Dendritic cell treated with granulocyte-macrophage colony-stimulating factor and Interleukin-4, amounts not matched to agents 40 ng/mL and 50 ng/mL, for 4 days (primary cell): Measurements from ENCODE around the gene HOXA5.

Experiments
- H3K27ac Mint-ChIP-seq: one replicate; pipeline ENCODE4 v1.8.0; 2022; ENCODE audit warnings: mild to moderate bottlenecking, mixed read lengths
- H3K27me3 Mint-ChIP-seq: one replicate; pipeline ENCODE4 v1.8.0; 2022; ENCODE audit warnings: mild to moderate bottlenecking, mixed read lengths
- H3K36me3 Mint-ChIP-seq: one replicate; pipeline ENCODE4 v1.8.0; 2022; ENCODE audit warnings: low read depth, mixed read lengths
- H3K4me1 Mint-ChIP-seq: one replicate; pipeline ENCODE4 v1.8.0; 2022; ENCODE audit warnings: low read depth, mixed read lengths
- H3K4me3 Mint-ChIP-seq: one replicate; pipeline ENCODE4 v1.8.0; 2022; ENCODE audit warnings: mild to moderate bottlenecking, moderate library complexity, mixed read lengths
- H3K9me3 Mint-ChIP-seq: one replicate; pipeline ENCODE4 v1.8.0; 2022; ENCODE audit warnings: mixed read lengths
- intact Hi-C: fragments of 100-400 bp; cut with micrococcal nuclease; formaldehyde crosslinking; loops from one replicate; pipeline ENCODE4 v1.15.0; 2022

The HOXA5 gene

DNA sequence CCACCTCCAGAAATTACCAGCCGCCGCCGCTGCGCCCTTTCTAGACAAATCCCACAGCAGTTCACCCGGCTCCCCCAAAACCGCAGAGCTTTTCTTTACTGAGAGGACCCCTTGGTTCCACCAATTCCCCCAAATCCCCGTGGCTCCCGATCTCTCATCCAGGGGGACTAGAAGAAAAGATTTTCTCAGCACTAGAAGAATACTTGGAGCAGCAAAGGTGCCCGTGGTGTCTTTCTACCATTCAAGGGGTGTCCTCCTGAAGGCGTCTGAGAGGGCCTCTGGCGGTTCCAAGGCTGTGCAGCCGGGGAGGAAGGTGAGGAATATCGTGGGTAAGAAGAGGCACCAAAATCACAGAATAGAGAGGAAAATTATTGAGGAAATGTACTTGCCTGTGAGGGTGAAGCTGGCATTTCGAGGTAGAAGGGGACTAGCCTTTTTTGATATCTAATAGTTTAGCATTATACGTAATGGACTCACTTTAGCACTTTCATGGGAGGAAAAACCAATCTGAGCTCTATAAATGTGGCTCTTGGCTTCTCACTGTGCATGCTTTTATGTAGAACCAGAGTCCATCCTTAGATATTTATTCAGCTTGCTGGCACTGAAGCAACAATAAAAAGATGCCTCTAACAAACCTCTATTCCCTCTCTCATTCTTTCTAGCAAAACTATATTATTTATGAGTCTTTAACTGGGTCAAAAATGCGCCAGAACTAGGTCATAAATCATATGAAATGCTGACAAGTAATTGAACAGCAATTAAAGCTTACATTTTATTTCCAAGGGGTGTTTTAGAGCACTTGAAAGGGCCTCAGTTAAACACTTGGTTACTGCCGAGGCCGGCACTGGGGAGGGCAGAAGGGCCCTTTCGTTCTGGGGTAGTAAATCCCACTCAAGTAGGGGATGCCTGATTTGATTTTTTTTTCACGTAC, 27.2 kb downstream of the HOXA5 start:
- Mint-ChIP-seq H3K27ac (no peak overlapping the region), H3K9me3 (no peaks in the 10 kb centered on the region), H3K4me1 (no peaks in the 10 kb centered on the region), H3K36me3 (no peaks in the 10 kb centered on the region), H3K4me3 (no peak overlapping the region), H3K27me3 (peaks cover 10% of the 10 kb centered on the region)
- intact Hi-C loops: no loop called here

DNA sequence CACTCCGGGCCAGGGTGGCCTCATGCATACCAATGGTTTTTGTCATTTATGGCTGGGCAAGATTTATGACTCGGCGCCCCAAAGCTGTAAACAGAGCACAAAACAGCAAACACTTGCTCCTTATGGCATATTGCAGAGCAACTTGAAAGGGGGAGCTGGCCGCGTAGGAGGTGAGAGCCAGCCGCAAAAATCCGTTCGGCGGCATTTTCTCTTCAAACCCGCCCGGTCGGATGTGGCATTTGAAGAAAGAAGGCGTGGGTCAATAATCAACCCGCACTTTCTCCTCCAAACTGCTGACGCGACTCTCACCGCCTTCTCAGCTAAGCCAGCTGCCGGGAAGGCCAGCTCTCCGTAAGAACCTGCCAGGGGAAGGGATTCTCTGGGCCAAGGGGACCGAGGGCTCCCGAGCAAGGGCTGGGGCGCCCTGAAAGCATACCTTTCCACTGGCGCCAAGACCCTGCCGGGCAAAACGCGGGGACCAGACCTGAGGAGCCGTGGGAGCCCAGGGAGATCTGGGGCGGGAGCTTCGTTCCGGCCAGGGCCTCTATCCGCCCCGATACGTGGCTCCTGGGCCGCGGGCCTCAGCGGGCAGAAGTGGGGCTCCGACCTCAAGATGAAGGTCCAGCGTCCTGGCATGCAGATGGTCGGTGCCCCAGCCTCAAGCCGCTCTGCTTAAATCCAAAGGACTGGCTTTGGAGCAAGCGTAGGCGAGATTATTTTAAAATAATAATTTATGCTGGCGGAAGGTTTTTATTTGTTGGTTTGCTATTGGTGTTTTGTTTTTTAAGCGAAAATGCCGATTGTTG, 28.1 kb downstream of the HOXA5 start:
- Mint-ChIP-seq H3K9me3 (no peaks in the 10 kb centered on the region), H3K27me3 (peaks cover 12% of the 10 kb centered on the region), H3K27ac (no peak overlapping the region), H3K4me1 (no peaks in the 10 kb centered on the region), H3K4me3 (no peak overlapping the region), H3K36me3 (no peaks in the 10 kb centered on the region)
- intact Hi-C loops: no loop called here

DNA sequence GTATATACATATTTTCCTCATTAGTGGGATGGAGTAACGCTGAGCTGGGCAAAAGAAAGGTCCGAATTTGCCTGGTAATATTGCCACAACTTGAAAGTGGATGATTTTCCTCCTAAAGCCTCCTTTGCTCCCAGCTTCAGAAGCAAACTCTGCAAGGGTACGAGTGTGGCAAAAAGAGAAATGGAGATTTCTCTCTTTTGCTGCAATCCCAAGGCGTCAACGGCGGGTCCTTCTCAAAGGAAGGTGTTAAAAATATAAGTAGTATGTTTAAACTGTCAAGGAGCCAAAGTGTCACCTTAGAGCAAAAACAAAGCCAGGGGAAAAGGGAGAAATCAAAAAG, 28.6 kb downstream of the HOXA5 start:
- no peak overlapping the region for H3K27ac Mint-ChIP-seq
- H3K4me3 Mint-ChIP-seq: no peak overlapping the region
- no peaks in the 10 kb centered on the region for H3K36me3 Mint-ChIP-seq
- intact Hi-C loops: no loop called here
- no peaks in the 10 kb centered on the region for H3K4me1 Mint-ChIP-seq
- peaks cover 13% of the 10 kb centered on the region for H3K27me3 Mint-ChIP-seq
- no peaks in the 10 kb centered on the region for H3K9me3 Mint-ChIP-seq

DNA sequence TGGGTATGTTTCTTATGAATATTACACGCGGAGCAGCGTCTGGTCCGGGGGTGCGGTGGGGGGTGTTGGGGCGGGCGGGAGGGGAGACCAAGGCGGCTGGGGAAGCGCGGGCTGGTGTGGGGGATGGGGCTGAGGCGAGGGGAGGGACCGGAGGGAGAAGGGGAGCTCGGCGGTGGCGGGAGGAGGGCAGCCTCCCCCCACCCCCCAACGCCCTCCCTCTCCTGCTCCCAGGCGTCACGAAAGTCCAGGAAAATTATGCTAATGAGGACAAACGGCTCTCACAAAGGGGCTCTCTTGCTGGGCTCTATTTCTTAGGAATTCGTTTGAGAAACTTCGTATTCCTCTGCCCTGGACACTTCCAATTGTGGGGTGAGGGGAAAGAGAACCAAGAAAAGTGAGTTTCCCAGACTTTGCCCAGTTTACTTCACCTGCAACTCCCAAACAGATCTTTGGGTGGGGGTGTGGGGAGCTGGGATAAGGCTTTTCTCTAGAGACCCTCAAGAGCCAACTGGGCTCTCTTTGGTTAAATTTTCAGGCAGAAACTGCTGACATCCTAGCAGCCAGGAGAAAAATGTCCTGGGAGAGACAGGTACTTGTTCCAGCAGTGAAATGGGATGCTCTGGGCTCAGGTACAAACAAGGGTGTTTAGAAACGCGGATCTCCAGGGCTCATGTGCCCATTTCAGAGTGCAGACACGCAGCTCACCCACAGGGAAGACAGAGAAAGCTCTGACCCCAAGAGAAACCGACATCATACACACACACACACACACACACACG, 29.3 kb downstream of the HOXA5 start:
- Mint-ChIP-seq H3K4me3 (no peak overlapping the region), H3K9me3 (no peaks in the 10 kb centered on the region), H3K27me3 (peaks cover 12% of the 10 kb centered on the region), H3K27ac (no peak overlapping the region), H3K36me3 (no peaks in the 10 kb centered on the region), H3K4me1 (no peaks in the 10 kb centered on the region)
- intact Hi-C loops: no loop called here

DNA sequence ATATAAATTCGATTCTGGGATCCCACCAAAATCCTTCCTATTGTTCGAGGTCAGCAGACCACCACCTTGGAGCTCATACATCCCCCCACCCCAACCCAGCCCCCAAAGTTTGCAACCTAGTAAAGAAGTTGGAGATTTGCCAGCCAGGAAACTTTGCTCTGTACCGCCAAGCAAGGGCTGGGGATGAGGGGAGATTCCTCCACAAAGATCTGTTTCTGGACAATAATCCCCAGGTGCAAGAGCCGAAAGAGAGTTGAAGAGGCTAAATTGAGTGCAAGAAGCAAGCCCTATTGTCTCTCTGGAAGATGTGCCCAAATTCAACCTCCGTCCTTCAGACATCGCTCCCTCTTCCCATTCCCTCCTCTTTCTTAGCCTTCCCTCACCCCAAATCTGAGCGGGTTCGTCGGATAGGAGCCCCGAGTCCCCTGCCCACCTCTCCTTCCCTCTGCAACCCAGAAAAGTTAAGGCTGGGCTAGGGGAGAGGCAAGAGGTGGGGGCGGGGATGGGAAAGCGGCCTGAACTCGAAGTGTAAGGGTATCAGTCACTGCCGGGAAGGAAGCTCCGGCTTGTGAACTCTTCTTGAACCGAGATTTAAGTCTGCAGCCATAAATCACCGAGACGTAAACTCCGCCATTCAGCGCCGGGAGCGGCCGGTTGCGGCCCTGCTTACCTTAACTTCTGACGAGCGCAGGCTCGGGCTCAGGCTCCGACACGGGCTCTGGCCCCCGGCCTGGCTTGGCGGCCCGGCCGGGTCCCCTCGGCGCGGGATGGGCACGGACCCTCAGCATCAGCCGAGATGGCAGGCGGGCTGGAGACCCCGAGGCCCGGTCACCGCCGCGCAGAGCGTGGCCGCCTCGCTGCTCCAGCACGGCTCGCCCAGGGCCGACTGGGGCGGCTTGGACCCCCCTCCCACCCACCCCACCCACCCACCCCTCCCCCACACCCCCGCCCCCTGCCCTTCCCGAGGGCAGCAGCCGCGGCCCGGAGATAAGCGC, 30.2 kb downstream of the HOXA5 start:
- Mint-ChIP-seq H3K9me3 (no peaks in the 10 kb centered on the region), H3K27ac (no peak overlapping the region), H3K4me1 (no peaks in the 10 kb centered on the region), H3K4me3 (no peak overlapping the region), H3K36me3 (no peaks in the 10 kb centered on the region), H3K27me3 (peaks cover 12% of the 10 kb centered on the region)
- intact Hi-C loops: no loop called here

DNA sequence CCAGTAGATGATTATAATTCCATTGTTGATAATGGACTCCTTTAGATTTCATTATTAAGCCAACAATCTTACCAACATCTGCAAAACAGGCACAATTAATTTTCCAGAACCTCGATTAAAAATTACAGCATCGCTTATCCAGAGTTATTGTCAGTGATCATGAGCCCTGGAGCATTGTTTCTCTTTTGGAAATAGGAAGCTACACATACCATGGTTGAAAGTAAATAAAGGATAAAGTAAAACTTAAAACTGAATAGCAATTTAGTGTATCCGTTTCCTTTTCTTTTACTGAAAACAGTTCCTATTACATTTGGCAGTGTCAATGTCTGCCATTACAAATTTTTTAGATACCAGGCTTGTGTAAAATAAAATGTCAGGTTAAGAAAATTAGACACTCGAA, 31.1 kb downstream of the HOXA5 start:
- H3K36me3 Mint-ChIP-seq: peaks cover 5% of the 10 kb centered on the region
- no peaks in the 10 kb centered on the region for H3K4me1 Mint-ChIP-seq
- peaks cover 6% of the 10 kb centered on the region for H3K9me3 Mint-ChIP-seq
- H3K27ac Mint-ChIP-seq: no peak overlapping the region
- peaks cover 12% of the 10 kb centered on the region for H3K27me3 Mint-ChIP-seq
- intact Hi-C loops: no loop called here
- no peak overlapping the region for H3K4me3 Mint-ChIP-seq

DNA sequence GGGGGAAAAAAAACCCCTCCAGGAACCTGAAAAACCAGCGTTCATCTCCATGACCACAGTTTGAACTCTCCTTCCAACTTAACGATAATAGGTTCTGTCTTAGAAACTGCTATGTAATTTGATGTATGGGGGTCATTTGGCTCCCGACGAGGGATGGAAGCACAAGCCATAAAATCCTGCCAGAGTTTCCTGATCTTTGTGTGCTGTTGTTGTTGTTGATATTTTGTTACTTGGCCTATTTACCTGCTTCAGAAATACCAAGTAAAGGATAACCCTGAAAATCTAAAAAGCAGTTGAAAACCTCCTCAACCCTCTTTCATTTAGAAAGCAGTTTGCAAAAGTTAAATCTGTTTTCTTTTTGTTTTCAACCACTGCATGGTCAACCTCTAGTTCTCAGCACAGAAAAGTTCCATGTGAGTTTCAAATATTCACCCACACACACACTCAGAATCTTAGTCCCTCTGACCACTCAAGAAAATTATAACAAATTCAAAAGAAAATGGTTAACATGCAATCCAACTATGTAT, 31.7 kb downstream of the HOXA5 start:
- Mint-ChIP-seq H3K27me3 (peaks cover 11% of the 10 kb centered on the region), H3K27ac (no peak overlapping the region), H3K4me3 (no peak overlapping the region), H3K4me1 (no peaks in the 10 kb centered on the region), H3K9me3 (peaks cover 8% of the 10 kb centered on the region), H3K36me3 (peaks cover 6% of the 10 kb centered on the region)
- intact Hi-C loops: no loop called here

DNA sequence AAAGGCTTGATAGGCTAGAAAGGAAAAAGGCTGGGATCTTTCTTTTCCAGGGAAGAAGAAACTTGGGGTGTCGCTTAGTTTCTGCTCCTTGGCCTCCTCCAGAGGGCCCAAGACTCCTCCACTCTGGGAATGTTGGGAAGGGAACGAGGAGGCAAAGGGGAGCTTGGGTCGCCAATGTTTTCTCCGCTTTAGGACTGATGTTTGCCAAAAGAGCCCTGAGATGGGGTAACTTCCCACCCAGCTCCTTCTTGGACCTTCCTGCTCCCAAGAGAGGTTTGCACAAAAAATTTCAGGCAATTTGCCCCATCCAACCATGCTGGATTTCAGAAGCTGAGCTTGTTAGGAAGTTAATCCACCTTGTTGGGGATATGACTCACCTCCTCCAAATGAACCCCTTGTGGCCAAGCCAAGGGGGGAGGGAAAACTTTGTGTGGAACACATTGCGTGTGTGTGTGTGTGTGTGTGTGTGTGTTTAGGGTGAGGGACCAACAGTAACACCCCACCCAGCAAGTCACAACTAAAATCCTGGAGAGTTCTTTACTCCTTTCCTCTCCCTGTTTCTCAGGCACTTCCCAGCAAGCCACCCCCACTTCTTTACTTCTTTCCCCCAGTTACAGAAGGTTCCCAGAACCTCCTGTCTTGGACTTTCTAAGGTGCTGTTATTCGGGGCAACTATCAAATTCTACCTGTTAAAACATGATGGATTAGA, 32.3 kb downstream of the HOXA5 start:
- Mint-ChIP-seq H3K27me3 (peaks cover 16% of the 10 kb centered on the region), H3K4me1 (no peaks in the 10 kb centered on the region), H3K36me3 (peaks cover 6% of the 10 kb centered on the region), H3K9me3 (peaks cover 8% of the 10 kb centered on the region), H3K27ac (no peak overlapping the region), H3K4me3 (no peak overlapping the region)
- intact Hi-C loops: no loop called here

DNA sequence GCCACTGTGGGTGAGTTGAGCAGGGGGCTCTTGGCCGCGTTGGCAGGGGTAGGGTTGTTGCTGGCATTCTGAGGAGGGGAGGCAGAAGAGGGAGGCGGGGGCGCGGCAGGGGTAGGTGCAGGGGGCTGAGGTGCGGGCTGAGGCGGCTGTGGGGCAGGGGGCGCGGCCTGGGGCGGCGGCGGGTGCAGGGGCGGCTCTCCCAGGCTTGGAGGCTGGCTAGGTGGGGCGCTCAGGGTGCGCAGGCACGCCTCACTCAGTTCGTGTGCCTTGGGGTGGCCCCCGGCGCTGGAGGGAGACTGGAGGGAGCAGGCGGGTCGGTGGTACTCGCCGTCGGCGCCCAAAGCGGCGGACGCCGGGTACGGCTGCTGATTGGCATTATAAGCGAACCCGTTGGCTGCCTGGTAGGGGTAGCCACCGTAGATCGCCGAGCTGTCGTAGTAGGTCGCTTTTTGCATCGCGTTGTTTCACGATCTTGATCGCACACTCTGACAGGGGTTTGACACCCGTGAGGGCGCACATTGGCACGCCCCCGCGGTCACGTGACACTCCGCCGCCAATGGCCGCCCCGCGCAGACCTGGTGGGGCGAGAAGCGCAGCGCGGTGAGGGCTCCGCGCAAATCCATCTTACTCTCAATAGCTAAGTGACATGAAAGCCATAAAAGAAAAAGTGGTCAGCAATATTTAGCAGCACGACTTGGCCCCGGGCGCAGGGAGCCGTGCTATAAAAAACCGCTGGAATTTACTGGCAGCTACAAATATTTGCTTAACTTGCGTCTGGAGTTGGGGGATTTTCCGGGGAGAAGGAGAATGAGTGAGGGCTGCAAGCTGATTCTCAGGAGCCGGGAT, 33.1 kb downstream of the HOXA5 start:
- peaks cover 8% of the 10 kb centered on the region for H3K9me3 Mint-ChIP-seq
- peaks cover 24% of the 10 kb centered on the region for H3K27me3 Mint-ChIP-seq
- no peak overlapping the region for H3K27ac Mint-ChIP-seq
- H3K36me3 Mint-ChIP-seq: peaks cover 6% of the 10 kb centered on the region
- intact Hi-C loops: no loop called here
- H3K4me3 Mint-ChIP-seq: no peak overlapping the region
- no peaks in the 10 kb centered on the region for H3K4me1 Mint-ChIP-seq

DNA sequence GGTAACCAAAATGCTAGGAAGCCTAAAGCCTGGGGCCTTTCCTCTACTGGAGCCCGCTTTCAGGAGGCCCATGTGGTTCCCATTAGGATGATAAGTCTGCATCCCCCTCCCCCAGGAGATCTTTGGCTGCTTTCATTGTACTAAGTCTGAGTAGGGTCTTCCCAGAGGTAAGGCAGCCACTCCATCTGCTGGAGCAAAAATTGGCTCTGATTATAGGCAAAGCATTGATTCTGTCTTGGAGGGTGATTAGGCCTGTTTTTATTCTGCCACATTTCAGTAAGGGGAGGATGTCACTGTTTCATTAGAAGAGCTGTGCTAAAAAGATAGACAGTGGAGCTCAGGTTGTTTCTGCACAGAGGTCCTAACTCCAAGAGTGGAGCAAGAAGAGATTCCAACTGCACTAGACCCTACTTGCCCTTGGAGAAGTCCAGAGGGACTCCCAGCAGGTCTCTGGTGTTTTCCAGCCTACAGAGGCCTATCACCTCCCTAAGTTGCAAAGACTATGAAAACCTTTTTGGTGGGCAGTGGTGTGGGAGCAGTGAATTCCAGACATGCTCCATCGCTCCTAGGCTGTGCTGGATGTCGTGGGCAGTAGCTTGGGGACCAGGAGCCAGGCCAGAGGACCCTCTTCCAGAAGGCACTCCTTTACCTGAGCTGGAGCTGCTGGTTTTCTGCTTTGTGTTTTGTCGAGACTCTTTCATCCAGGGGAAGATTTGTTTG, 33.9 kb downstream of the HOXA5 start:
- intact Hi-C loops: no loop called here

DNA sequence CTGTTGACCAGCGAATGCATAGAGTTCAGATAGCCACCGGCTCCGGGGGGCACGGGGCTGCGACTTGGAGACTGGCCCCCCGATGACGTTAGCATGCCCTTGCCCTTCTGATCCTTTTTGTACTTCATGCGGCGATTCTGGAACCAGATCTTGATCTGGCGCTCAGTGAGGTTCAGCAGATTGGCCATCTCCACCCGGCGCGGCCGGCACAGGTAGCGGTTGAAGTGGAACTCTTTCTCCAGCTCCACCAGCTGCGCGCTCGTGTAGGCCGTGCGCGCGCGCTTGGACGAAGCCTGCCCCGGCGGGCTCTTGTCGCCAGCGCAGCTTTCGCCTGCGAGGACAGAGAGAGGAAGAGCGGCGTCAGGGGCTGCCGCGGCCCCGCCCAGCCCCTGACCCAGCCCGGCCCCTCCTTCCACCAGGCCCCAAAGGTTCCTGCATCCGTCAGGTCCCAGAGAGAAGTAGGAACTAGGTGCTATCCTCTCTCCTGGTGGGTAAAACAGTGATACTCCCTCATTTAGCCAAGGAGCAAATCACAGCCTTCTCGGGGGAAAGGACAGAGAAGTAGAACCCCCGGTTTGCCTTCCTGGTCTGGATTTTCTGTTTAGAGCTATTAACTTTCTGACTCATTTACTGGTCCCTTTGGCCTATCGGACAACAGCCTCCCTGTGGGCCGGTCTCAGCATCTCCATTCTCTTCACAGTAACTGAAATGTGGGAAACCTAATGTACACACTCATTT, 34.9 kb downstream of the HOXA5 start:
- Mint-ChIP-seq H3K4me1 (peaks cover 9% of the 10 kb centered on the region), H3K27me3 (peaks cover 41% of the 10 kb centered on the region), H3K9me3 (peaks cover 8% of the 10 kb centered on the region), H3K27ac (no peak overlapping the region), H3K4me3 (no peak overlapping the region), H3K36me3 (peaks cover 9% of the 10 kb centered on the region)
- intact Hi-C loops: no loop called here

More for the DNA sequence above, 33.9 kb downstream of the HOXA5 start:
- Mint-ChIP-seq H3K4me1 (no peaks in the 10 kb centered on the region), H3K36me3 (peaks cover 6% of the 10 kb centered on the region), H3K9me3 (peaks cover 8% of the 10 kb centered on the region), H3K4me3 (no peak overlapping the region), H3K27me3 (peaks cover 30% of the 10 kb centered on the region), H3K27ac (no peak overlapping the region)
